ENCODE results near the gene PADI4.

DNA sequence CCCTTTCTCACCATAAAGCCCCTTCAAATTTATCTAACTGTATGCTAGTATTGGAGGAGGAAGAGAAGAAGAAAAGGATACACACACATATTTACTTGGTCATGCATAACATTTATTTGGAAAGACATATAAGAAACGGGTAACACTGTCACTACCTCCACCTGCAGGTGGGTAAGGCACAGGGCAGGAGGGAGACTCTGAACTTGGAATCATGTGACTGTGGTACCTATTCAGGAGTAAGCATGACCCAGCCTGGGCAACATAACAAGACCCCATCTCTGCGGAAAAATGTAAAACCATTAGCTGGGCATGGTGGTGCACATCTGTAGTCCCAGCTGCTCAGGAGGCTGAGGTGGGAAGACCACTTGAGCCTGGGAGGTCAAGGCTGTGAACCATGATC lies 62.6 kb downstream of the PADI4 start:
- TF ChIP-seq POLR2AphosphoS5 (IDR thresholded peaks at IDR 0.05) = no peak
- no peak for TF ChIP-seq POLR2A (IDR thresholded peaks at IDR 0.05)
- TF ChIP-seq, protein P1, sequence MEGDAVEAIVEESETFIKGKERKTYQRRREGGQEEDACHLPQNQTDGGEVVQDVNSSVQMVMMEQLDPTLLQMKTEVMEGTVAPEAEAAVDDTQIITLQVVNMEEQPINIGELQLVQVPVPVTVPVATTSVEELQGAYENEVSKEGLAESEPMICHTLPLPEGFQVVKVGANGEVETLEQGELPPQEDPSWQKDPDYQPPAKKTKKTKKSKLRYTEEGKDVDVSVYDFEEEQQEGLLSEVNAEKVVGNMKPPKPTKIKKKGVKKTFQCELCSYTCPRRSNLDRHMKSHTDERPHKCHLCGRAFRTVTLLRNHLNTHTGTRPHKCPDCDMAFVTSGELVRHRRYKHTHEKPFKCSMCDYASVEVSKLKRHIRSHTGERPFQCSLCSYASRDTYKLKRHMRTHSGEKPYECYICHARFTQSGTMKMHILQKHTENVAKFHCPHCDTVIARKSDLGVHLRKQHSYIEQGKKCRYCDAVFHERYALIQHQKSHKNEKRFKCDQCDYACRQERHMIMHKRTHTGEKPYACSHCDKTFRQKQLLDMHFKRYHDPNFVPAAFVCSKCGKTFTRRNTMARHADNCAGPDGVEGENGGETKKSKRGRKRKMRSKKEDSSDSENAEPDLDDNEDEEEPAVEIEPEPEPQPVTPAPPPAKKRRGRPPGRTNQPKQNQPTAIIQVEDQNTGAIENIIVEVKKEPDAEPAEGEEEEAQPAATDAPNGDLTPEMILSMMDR (IDR thresholded peaks at IDR 0.05) = peak in 1 of 4 experiments; percentile 36

Data from prostate gland (tissue), 2 donors.